Measurements from ENCODE around the gene GATB. TPM values are rescaled to one million over a fixed set of nuclear protein-coding genes. Genes with fewer than 3 reads are reported as not detected.

GATB gene
- total and polyA plus RNA-seq, 2 donors (not counting 3 experiments of a cell fraction or from before 2014, with no cell fraction given), result 14.4 to 17.7 TPM

DNA sequence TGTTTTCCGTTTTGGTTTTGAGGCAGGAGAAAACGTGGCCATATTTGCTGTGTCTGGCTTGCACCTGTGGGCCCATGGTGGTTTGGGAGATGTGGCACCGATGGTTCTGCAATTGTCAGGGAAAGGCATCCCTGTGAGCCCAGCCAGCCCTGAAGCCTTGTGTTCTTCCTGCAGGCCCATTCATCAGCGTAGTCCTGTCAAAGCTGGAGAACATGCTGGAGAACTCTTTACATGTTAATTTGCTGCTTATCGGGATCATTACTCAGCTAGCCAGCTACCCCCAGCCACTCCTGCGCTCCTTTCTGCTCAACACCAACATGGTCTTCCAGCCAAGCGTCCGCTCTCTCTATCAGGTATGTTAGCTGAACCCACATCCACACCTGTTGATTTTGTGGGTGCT, 104.7 kb downstream of the GATB start:
- DNase-seq (ENCODE audit: low read depth, low spot score) (no peak), FAIRE-seq (no peak)
- Histone ChIP-seq H3K27me3 (ENCODE audit: control insufficient read depth in 2 of 2, insufficient read depth in 2 of 2, low read length in 2 of 2) (no peaks in the 10 kb centered on the region), H3K4me2 (ENCODE audit: insufficient read depth, low read length) (no peak overlapping the region), H3K36me3 (ENCODE audit: control insufficient read depth in 2 of 2, extremely low read depth in 1 of 2, insufficient read depth in 2 of 2, low read length in 2 of 2) (no peaks in the 10 kb centered on the region), H3K9ac (replicated peaks; ENCODE audit: extremely low read depth, insufficient read depth, low read length) (no peak overlapping the region), H3K4me3 (replicated peaks in 1 of 3; ENCODE audit: insufficient read depth in 1 of 3, low read depth in 1 of 3, low read length in 3 of 3) (no peak overlapping the region), H3K9me3 (replicated peaks; ENCODE audit: control insufficient read depth, insufficient read depth, low read length) (no peaks in the 10 kb centered on the region), H4K20me1 (replicated peaks; ENCODE audit: control insufficient read depth, extremely low read depth, insufficient read depth, low read length) (no peaks in the 10 kb centered on the region), H3K27ac (ENCODE audit: insufficient read depth, low read depth, low read length) (no peak overlapping the region), H3K79me2 (ENCODE audit: control insufficient read depth, insufficient read depth, low read length) (no peaks in the 10 kb centered on the region), H3K9me1 (replicated peaks; ENCODE audit: control insufficient read depth, extremely low read depth, insufficient read depth, low read length) (no peaks in the 10 kb centered on the region), H3K4me1 (ENCODE audit: control insufficient read depth, extremely low read depth, insufficient read depth, low read length) (peaks cover 13% of the 10 kb centered on the region), H2AFZ (ENCODE audit: low read depth, low read length) (no peak overlapping the region)
- no peak for TF ChIP-seq POLR2AphosphoS5 (IDR thresholded peaks at IDR 0.05; ENCODE audit: insufficient read depth, low read depth, low read length)
- TF ChIP-seq MAX (IDR thresholded peaks at IDR 0.05; ENCODE audit: insufficient read depth, insufficient read length), result no peak
- no peak for TF ChIP-seq EZH2 (IDR thresholded peaks at IDR 0.05; ENCODE audit: borderline replicate concordance, low read depth, low read length, severe bottlenecking)
- no peak for TF ChIP-seq FOS (IDR thresholded peaks at IDR 0.05; ENCODE audit: borderline replicate concordance, insufficient read depth, low read length)
- no peak for TF ChIP-seq CTCF (IDR thresholded peaks at IDR 0.05; ENCODE audit: extremely low read depth in 1 of 2, insufficient read depth in 1 of 2, low read depth in 1 of 2, low read length in 2 of 2)
- no peak for TF ChIP-seq MYC (IDR thresholded peaks at IDR 0.05; ENCODE audit: low read depth, low read length)
- no peak for TF ChIP-seq POLR2A (IDR thresholded peaks at IDR 0.05; ENCODE audit: low read depth, low read length)
- TF ChIP-seq JUN (IDR thresholded peaks at IDR 0.05; ENCODE audit: borderline replicate concordance, insufficient read depth, insufficient read length, low read depth), result no peak
- no peak for TF ChIP-seq GATA2 (IDR thresholded peaks at IDR 0.05; ENCODE audit: insufficient read depth, insufficient read length, low read depth, low read length)
- no TSS peak for BruUV-seq (replicated peaks)
- ChIA-PET CTCF (no interaction called here), POLR2A (no interaction called here)
- intact Hi-C loops (cut with micrococcal nuclease), result no loop called here
- dilution Hi-C loops (cut with MboI; ENCODE audit: extremely low pct_ligation_motif_present, low sequenced_read_pairs), result no loop called here
